CD4-positive, CD25-positive, alpha-beta regulatory T cell (primary cell): ENCODE results near the gene TAAR9. TPM values are rescaled to one million over a fixed set of nuclear protein-coding genes. Genes with fewer than 3 reads are reported as not detected.
"Not testable (repeated sequence)": the region's sequence is repeated elsewhere in the genome, so short reads cannot be mapped to it uniquely, and the experiment has no call there.

Experiments used
- ATAC-seq, 2 donors: fragments of 150-1000 bp; cut with Tn5 transposase; one replicate each; pipeline ENCODE4 v1.10.0; 2021; ENCODE audit warnings: low read depth in 2 of 2, moderate number of reproducible peaks in 2 of 2, moderate library complexity in 1 of 2
- DNase-seq, 3 donors: peaks; one replicate each; pipeline versions ENCODE4 v3.0.0 to v3.0.0-alpha.2; 2012 to 2022; ENCODE audit warnings: mixed read lengths in 1 of 3
- H3K27ac ChIP-seq: one replicate; pipeline ENCODE4 v1.7.0; 2013; ENCODE audit warnings: mild to moderate bottlenecking, low read length; ENCODE audit not compliant: insufficient read depth, poor library complexity, severe bottlenecking
- H3K27me3 ChIP-seq: one replicate; pipeline ENCODE4 v1.7.0; 2013; ENCODE audit warnings: low read length; ENCODE audit not compliant: control insufficient read depth, insufficient read depth
- H3K36me3 ChIP-seq: one replicate; pipeline ENCODE4 v1.7.0; 2013; ENCODE audit warnings: mild to moderate bottlenecking, low read length, moderate library complexity; ENCODE audit not compliant: control insufficient read depth, insufficient read depth
- H3K4me1 ChIP-seq: 2 replicates; pipeline ENCODE4 v1.7.0; 2013; ENCODE audit warnings: mild to moderate bottlenecking, low read length; ENCODE audit not compliant: insufficient read depth, control insufficient read depth, poor library complexity, severe bottlenecking
- H3K4me3 ChIP-seq: one replicate; pipeline ENCODE4 v1.7.0; 2013; ENCODE audit warnings: low read depth, mild to moderate bottlenecking, low read length, moderate library complexity
- H3K9me3 ChIP-seq, 2 experiments: 1 replicate in 1 of 2; 2 replicates in 1 of 2; pipeline ENCODE4 v1.7.0; 2013; ENCODE audit warnings: low read length in 2 of 2, mild to moderate bottlenecking in 1 of 2, moderate library complexity in 1 of 2; ENCODE audit not compliant: control insufficient read depth in 2 of 2
- H3K27ac Mint-ChIP-seq, 3 donors: one replicate each; pipeline ENCODE4 v1.8.0; 2020 to 2022; ENCODE audit warnings: mild to moderate bottlenecking in 3 of 3, mixed read lengths in 3 of 3, moderate library complexity in 2 of 3
- H3K27me3 Mint-ChIP-seq: one replicate; pipeline ENCODE4 v1.8.0; 2022; ENCODE audit warnings: mild to moderate bottlenecking, mixed read lengths
- H3K36me3 Mint-ChIP-seq: one replicate; pipeline ENCODE4 v1.8.0; 2020; ENCODE audit warnings: mixed read lengths
- H3K4me1 Mint-ChIP-seq, 4 donors: one replicate each; pipeline ENCODE4 v1.8.0; 2020 to 2022; ENCODE audit warnings: mixed read lengths in 4 of 4, mild to moderate bottlenecking in 1 of 4
- H3K4me3 Mint-ChIP-seq, 4 donors: one replicate each; pipeline ENCODE4 v1.8.0; 2020 to 2022; ENCODE audit warnings: mild to moderate bottlenecking in 4 of 4, mixed read lengths in 4 of 4, moderate library complexity in 3 of 4
- H3K9me3 Mint-ChIP-seq, 7 donors: one replicate each; pipeline ENCODE4 v1.8.0; 2020 to 2022; ENCODE audit warnings: mixed read lengths in 7 of 7, mild to moderate bottlenecking in 3 of 7, moderate library complexity in 2 of 7
- polyA plus RNA-seq, 4 donors: library from polyadenylated mRNA; unstranded; fragments of 300-500 nt; fragmentation: Illumina TruSeq; gene quantifications; one replicate each; pipeline ENCODE4 v1.2.3, GENCODE V29; 2021
- total RNA-seq: library from RNA; stranded (reverse); gene quantifications from one replicate; pipeline ENCODE4 v1.2.3, GENCODE V29; 2022

Gene TAAR9
- total and polyA plus RNA-seq, 5 donors from 2014 or later, result not detected

DNA sequence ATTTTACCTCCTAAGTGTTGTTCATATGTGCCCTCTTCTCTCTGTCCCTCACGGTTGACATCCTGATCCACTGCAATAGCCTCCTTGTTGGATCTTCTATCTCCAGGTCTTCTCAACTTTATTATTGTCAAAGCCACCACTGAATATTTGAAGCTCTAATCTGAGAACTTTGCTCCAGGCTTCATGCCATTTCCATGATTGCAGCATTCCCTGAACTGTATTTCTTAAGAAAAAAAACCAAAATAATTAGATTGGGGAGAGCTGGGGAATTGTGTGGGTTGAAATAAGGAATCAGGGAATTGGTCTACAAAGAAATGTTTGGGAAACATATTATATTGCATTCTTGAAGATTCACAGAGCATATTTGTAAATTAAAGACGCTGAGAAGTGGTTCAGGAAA lies 22.7 kb upstream of the TAAR9 start:
- Mint-ChIP-seq H3K4me3 (peak overlapping the region in 2 of 4 donors; percentile 19 to 33), H3K27ac (no peak overlapping the region), H3K4me1 (peaks cover 19 to 30% (median 22%) of the 10 kb centered on the region in 4 donors), H3K27me3 (peaks cover 44% of the 10 kb centered on the region), H3K36me3 (no peaks in the 10 kb centered on the region), H3K9me3 (no peaks in the 10 kb centered on the region)
- DNase-seq, result no peak
- peaks cover 8% of the 10 kb centered on the region for H3K27me3 ChIP-seq
- ATAC-seq, result no peak
- H3K9me3 ChIP-seq, result no peaks in the 10 kb centered on the region
- no peak overlapping the region for H3K4me3 ChIP-seq
- H3K36me3 ChIP-seq, result no peaks in the 10 kb centered on the region
- H3K27ac ChIP-seq, result no peak overlapping the region
- peaks cover 27% of the 10 kb centered on the region for H3K4me1 ChIP-seq

DNA sequence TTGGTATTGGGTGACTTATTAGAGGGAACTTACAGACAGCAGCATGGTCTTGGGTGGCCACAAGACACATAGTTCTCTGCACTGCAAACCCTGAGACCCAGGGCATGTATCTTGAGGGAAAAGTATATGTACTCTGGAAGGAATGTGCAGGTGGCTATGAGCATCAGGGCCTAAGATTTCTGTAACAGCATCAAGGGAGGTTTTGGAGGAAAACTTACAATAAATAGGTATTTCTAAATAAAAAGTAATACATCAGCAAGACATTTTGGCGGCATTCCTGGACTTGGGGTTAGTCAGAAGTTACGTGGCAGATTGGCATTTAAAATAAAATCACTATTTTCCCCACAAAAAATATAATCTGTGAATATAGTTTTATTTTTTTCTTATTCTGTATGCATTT lies 17.1 kb upstream of the TAAR9 start:
- ATAC-seq (no peak), DNase-seq (no peak)
- no peak overlapping the region for H3K27ac ChIP-seq
- no peaks in the 10 kb centered on the region for H3K36me3 ChIP-seq
- H3K9me3 ChIP-seq, result no peaks in the 10 kb centered on the region
- H3K27me3 ChIP-seq, result peaks cover 26% of the 10 kb centered on the region
- no peaks in the 10 kb centered on the region for H3K36me3 Mint-ChIP-seq
- H3K4me1 ChIP-seq, result no peaks in the 10 kb centered on the region
- H3K27me3 Mint-ChIP-seq, result peaks cover 62% of the 10 kb centered on the region
- H3K27ac Mint-ChIP-seq, result no peak overlapping the region
- peaks cover 0 to 1% (median 0%) of the 10 kb centered on the region in 7 donors for H3K9me3 Mint-ChIP-seq
- no peak overlapping the region for H3K4me3 Mint-ChIP-seq
- H3K4me3 ChIP-seq, result no peak overlapping the region
- H3K4me1 Mint-ChIP-seq, result no peaks in the 10 kb centered on the region

GRCh38 chr6:132524646-132525045 lies 13.4 kb upstream of the TAAR9 start:
- ATAC-seq, result no peak
- Mint-ChIP-seq H3K36me3 (no peaks in the 10 kb centered on the region), H3K27me3 (peaks cover 67% of the 10 kb centered on the region), H3K9me3 (peaks cover 0 to 1% (median 0%) of the 10 kb centered on the region in 7 donors), H3K27ac (no peak overlapping the region), H3K4me1 (no peaks in the 10 kb centered on the region), H3K4me3 (no peak overlapping the region)
- H3K9me3 ChIP-seq, result no peaks in the 10 kb centered on the region
- DNase-seq, result no peak
- no peak overlapping the region for H3K27ac ChIP-seq
- H3K27me3 ChIP-seq, result peaks cover 20% of the 10 kb centered on the region
- no peaks in the 10 kb centered on the region for H3K4me1 ChIP-seq
- no peak overlapping the region for H3K4me3 ChIP-seq
- no peaks in the 10 kb centered on the region for H3K36me3 ChIP-seq

DNA sequence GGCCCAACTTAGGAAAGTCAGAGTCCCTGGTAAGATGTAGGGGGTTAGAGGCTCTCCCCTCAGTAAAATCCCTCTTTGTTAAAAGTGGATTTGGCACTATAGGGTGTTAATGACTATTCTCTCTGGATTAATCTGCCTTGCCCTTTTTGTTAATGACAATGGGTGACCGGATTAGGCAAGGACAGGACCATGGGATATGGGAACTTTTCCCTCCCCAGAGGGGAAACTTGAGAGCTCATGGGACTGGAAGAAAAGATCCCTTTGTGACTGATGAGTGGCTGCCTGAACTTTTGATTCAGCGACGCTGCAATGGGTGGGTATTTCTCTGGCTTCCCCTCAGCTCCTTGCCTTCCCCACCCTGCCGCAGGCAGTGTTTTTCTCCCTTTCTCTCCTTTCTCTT lies 12.2 kb upstream of the TAAR9 start:
- H3K27me3 Mint-ChIP-seq, result peaks cover 66% of the 10 kb centered on the region
- Histone ChIP-seq H3K4me1 (no peaks in the 10 kb centered on the region), H3K27me3 (peaks cover 18% of the 10 kb centered on the region), H3K36me3 (no peaks in the 10 kb centered on the region), H3K9me3 (no peaks in the 10 kb centered on the region), H3K27ac (no peak overlapping the region), H3K4me3 (no peak overlapping the region)
- H3K4me3 Mint-ChIP-seq, result no peak overlapping the region
- ATAC-seq (no peak), DNase-seq (no peak)
- peaks cover 0 to 3% (median 1%) of the 10 kb centered on the region in 4 donors for H3K4me1 Mint-ChIP-seq
- H3K27ac Mint-ChIP-seq, result no peak overlapping the region
- H3K36me3 Mint-ChIP-seq, result no peaks in the 10 kb centered on the region
- H3K9me3 Mint-ChIP-seq, result peaks cover 0 to 1% (median 0%) of the 10 kb centered on the region in 7 donors

- no peaks in the 10 kb centered on the region for H3K36me3 ChIP-seq
- H3K36me3 Mint-ChIP-seq, result no peaks in the 10 kb centered on the region
- no peak overlapping the region for H3K27ac ChIP-seq
- no peak overlapping the region for H3K4me3 ChIP-seq
- peaks cover 70% of the 10 kb centered on the region for H3K27me3 Mint-ChIP-seq
- peaks cover 16% of the 10 kb centered on the region for H3K27me3 ChIP-seq
- H3K4me1 ChIP-seq, result no peaks in the 10 kb centered on the region
- no peak overlapping the region for H3K27ac Mint-ChIP-seq
- peaks cover 0 to 3% (median 1%) of the 10 kb centered on the region in 4 donors for H3K4me1 Mint-ChIP-seq
- H3K4me3 Mint-ChIP-seq, result no peak overlapping the region
- ATAC-seq (no peak), DNase-seq (no peak)
- H3K9me3 ChIP-seq, result no peaks in the 10 kb centered on the region
- peaks cover 0 to 1% (median 0%) of the 10 kb centered on the region in 7 donors for H3K9me3 Mint-ChIP-seq
Observed at GRCh38 chr6:132526461-132526860, 11.6 kb upstream of the TAAR9 start.

DNA sequence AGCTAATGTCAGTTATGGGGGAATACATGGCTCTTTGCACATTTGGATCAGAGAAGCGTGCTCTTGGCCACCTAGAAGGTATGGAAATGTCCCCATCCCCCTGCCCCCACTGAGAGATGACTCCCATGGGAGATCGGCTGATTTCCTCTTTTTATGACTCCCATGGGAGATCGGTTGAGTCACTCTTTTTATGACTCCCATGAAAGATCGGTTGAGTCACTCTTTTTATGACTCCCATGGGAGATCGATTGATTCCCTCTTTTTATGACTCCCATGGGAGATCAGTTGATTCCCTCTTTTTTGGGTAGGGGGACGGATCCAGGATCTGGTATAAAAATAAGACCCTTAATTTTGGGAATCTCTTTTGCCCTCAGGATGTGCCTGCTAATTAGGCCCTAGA lies 10.3 kb upstream of the TAAR9 start:
- ATAC-seq, result no peak
- peaks cover 0 to 3% (median 1%) of the 10 kb centered on the region in 4 donors for H3K4me1 Mint-ChIP-seq
- no peaks in the 10 kb centered on the region for H3K4me1 ChIP-seq
- H3K9me3 ChIP-seq, result no peaks in the 10 kb centered on the region
- DNase-seq, result no peak
- no peak overlapping the region for H3K27ac Mint-ChIP-seq
- H3K36me3 ChIP-seq, result no peaks in the 10 kb centered on the region
- peaks cover 65% of the 10 kb centered on the region for H3K27me3 Mint-ChIP-seq
- no peak overlapping the region for H3K27ac ChIP-seq
- no peaks in the 10 kb centered on the region for H3K36me3 Mint-ChIP-seq
- no peak overlapping the region for H3K4me3 ChIP-seq
- H3K4me3 Mint-ChIP-seq, result no peak overlapping the region
- peaks cover 0 to 1% (median 0%) of the 10 kb centered on the region in 7 donors for H3K9me3 Mint-ChIP-seq
- H3K27me3 ChIP-seq, result peaks cover 16% of the 10 kb centered on the region

GRCh38 chr6:132530293-132530974 lies 7.6 kb upstream of the TAAR9 start:
- Mint-ChIP-seq H3K4me3 (no peak overlapping the region), H3K36me3 (no peaks in the 10 kb centered on the region), H3K27me3 (peaks cover 56% of the 10 kb centered on the region), H3K27ac (no peak overlapping the region), H3K4me1 (peaks cover 0 to 3% (median 1%) of the 10 kb centered on the region in 4 donors), H3K9me3 (peaks cover 0 to 2% (median 0%) of the 10 kb centered on the region in 7 donors)
- peak; percentile 55 to 77 (median 68) for DNase-seq
- H3K4me1 ChIP-seq, result no peaks in the 10 kb centered on the region
- H3K36me3 ChIP-seq, result no peaks in the 10 kb centered on the region
- no peaks in the 10 kb centered on the region for H3K9me3 ChIP-seq
- peak; percentile 44 to 71 for ATAC-seq
- no peak overlapping the region for H3K4me3 ChIP-seq
- H3K27me3 ChIP-seq, result peaks cover 2% of the 10 kb centered on the region
- no peak overlapping the region for H3K27ac ChIP-seq

- H3K27me3 Mint-ChIP-seq, result peaks cover 55% of the 10 kb centered on the region
- not testable (repeated sequence) for H3K9me3 Mint-ChIP-seq, H3K4me1 ChIP-seq, H3K27ac ChIP-seq, H3K27me3 ChIP-seq, H3K36me3 Mint-ChIP-seq, ATAC-seq, H3K36me3 ChIP-seq, H3K27ac Mint-ChIP-seq, H3K9me3 ChIP-seq, H3K4me3 Mint-ChIP-seq, DNase-seq, H3K4me1 Mint-ChIP-seq, H3K4me3 ChIP-seq
Observed at GRCh38 chr6:132534546-132534945, 3.5 kb upstream of the TAAR9 start.
